AG04450 (cell line): ENCODE measurements around the gene GPNMB. TPM values are rescaled to one million over a fixed set of nuclear protein-coding genes. Genes with fewer than 3 reads are reported as not detected.

Experiments used
- CTCF ChIA-PET: fragments of 300-600, 350-600 bp; formaldehyde crosslinking; extraction: SDS; loops from one replicate; lab custom pipeline; 2022; ENCODE audit warnings: antibody characterized with exemption, inconsistent platforms; lab: Charles Lee
- POLR2A ChIA-PET: fragments of 350-600 bp; formaldehyde crosslinking; extraction: SDS; loops from one replicate; lab custom pipeline; 2021; ENCODE audit warnings: antibody characterized with exemption, inconsistent platforms; lab: Yijun Ruan, JAX
- DNase-seq: peaks from one replicate; pipeline ENCODE4 v3.0.0-alpha.2; 2011; ENCODE audit warnings: low read depth, low spot score
- H3K27ac ChIP-seq: one replicate; pipeline ENCODE4 v1.5.1; 2012; ENCODE audit warnings: low read depth, low read length, control low read depth
- H3K27me3 ChIP-seq: one replicate; pipeline ENCODE4 v1.6.0; 2012; ENCODE audit warnings: low read length; ENCODE audit not compliant: control insufficient read depth, insufficient read depth
- H3K4me3 ChIP-seq: 2 replicates; pipeline ENCODE4 v1.5.1; 2011; ENCODE audit warnings: mild to moderate bottlenecking, low read depth, low read length, control low read depth
- H3K9me3 ChIP-seq: 2 replicates; pipeline ENCODE4 v1.5.1; 2012; ENCODE audit warnings: low read length; ENCODE audit not compliant: control insufficient read depth, insufficient read depth
- polyA plus RNA-seq: library from polyadenylated mRNA; depleted of rRNA; stranded (reverse); fragments of >200 nt; gene quantifications from 2 replicates; pipeline ENCODE4 v1.2.3, GENCODE V29; 2011
- TF ChIP-seq, protein P1 (sequence below): IDR thresholded peaks from 2 replicates; pipeline ENCODE4 v1.5.1; 2011; ENCODE audit warnings: low read depth, low read length, control low read depth, inconsistent platforms

Gene GPNMB
- polyA plus RNA-seq, 1 experiment = 6.8 TPM

DNA sequence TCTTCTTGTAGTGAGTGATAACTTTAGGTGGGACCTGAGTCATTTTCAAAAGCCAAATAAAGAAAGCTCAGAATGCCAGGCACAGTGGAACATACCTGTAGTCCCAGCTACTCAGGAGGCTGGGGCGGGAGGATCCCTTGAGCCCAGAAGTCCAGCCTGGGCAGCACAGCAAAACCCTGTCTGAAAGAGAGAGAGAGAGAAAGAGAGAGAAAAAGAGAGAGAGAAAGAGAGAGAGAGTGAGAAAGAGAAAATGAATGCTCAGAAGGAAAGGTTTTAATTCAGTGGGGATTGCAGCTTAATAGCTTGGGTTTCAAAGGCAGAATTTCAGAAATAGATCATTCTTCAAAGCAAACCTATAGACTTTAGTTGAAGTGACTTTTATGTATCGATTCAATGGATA is 25.7 kb downstream of the GPNMB start:
- no peak overlapping the region for H3K4me3 ChIP-seq
- POLR2A ChIA-PET = interaction anchor here (0.5 kb wide), 1 partner anchor 167 kb away, joined by 3 read pairs; no protein-coding TSS in a partner anchor
- no peak overlapping the region for H3K27ac ChIP-seq
- no peak for DNase-seq
- H3K27me3 ChIP-seq = peaks cover 22% of the 10 kb centered on the region
- CTCF ChIA-PET = interaction anchor here (0.5 to 6.2 kb wide), 39 partner anchors 10 to 449 kb away, joined by 3 to 101 read pairs (median 5); partner anchors contain the start of gene MALSU1
- H3K9me3 ChIP-seq = no peaks in the 10 kb centered on the region
- TF ChIP-seq, protein P1, sequence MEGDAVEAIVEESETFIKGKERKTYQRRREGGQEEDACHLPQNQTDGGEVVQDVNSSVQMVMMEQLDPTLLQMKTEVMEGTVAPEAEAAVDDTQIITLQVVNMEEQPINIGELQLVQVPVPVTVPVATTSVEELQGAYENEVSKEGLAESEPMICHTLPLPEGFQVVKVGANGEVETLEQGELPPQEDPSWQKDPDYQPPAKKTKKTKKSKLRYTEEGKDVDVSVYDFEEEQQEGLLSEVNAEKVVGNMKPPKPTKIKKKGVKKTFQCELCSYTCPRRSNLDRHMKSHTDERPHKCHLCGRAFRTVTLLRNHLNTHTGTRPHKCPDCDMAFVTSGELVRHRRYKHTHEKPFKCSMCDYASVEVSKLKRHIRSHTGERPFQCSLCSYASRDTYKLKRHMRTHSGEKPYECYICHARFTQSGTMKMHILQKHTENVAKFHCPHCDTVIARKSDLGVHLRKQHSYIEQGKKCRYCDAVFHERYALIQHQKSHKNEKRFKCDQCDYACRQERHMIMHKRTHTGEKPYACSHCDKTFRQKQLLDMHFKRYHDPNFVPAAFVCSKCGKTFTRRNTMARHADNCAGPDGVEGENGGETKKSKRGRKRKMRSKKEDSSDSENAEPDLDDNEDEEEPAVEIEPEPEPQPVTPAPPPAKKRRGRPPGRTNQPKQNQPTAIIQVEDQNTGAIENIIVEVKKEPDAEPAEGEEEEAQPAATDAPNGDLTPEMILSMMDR = no peak

DNA sequence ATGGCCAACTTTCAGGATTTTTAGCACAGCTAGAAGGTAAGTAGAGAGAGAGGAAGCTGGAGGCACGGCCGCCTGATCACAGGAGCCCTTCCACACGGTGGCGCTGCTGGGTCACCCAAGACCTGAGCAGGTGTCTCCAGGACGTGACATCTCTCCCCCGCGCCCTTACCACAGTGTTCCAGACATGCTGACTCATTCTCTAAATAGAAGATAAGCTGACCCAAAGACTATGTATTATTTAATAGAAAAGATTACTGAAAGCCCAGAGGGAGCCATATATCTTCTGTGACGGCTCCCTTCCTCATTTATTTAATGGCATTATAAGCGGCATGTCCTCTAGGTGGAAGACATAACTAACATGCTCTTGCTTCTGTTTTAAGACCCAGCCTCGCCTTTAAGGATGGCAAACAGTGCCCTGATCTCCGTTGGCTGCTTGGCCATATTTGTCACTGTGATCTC is 26.6 kb downstream of the GPNMB start:
- no peak overlapping the region for H3K4me3 ChIP-seq
- no peak overlapping the region for H3K27ac ChIP-seq
- ChIA-PET CTCF (interaction anchor here (0.6 to 6.2 kb wide), 56 partner anchors 9 to 448 kb away, joined by 3 to 101 read pairs (median 4); partner anchors contain the start of gene GPNMB), POLR2A (interaction anchor here (1.0 kb wide), 1 partner anchor 440 kb away, joined by 4 read pairs; no protein-coding TSS in a partner anchor)
- TF ChIP-seq, protein P1 = peak; percentile 89
- H3K9me3 ChIP-seq = no peaks in the 10 kb centered on the region
- peak; percentile 81 for DNase-seq
- H3K27me3 ChIP-seq = peaks cover 22% of the 10 kb centered on the region

DNA sequence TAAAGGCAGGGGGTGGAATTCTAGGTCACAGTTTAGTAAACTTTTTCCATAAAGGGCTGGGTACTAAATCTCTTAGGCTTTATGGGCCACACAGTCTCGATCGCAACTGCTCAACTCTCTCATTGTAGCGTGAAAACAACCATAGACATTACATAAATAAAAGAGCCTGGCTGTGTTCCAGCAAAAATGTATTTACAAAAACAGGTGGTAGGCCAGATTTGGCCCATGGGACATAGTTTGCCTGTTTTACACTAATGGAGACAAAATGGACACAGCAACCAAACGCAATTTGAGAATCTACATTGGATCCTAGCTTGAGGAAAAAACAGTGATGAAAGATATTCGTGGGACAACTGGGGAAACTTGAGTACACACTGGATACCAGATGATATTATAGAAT is 29.3 kb downstream of the GPNMB start:
- Histone ChIP-seq H3K27ac (no peak overlapping the region), H3K4me3 (no peak overlapping the region), H3K27me3 (peaks cover 8% of the 10 kb centered on the region), H3K9me3 (no peaks in the 10 kb centered on the region)
- POLR2A ChIA-PET = no interaction called here
- DNase-seq = no peak
- TF ChIP-seq, protein P1 = no peak
- CTCF ChIA-PET = interaction anchor here (0.9 to 3.1 kb wide), 11 partner anchors 9 to 270 kb away, joined by 3 to 20 read pairs (median 4); no protein-coding TSS in a partner anchor

DNA sequence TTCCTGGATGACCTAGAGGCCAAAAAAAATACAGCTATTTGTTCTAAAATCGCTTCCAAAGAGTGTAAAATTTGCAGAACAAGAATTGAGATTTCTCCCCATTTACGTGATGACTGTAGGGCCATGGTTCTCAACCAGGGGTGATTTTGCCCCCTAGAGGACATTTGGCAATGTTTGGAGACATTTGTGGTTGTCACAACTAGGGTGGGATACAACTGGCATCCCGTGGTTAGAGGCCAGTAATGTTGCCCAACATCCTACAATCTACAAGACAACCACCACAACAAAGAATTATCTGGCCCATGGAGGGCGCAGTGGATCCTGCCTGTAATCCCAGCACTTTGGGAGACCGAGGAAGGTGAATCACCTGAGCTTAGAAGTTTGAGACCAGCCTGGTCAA is 29.8 kb downstream of the GPNMB start:
- DNase-seq = no peak
- no peak overlapping the region for H3K4me3 ChIP-seq
- H3K27me3 ChIP-seq = peaks cover 7% of the 10 kb centered on the region
- no peaks in the 10 kb centered on the region for H3K9me3 ChIP-seq
- POLR2A ChIA-PET = no interaction called here
- no peak overlapping the region for H3K27ac ChIP-seq
- TF ChIP-seq, protein P1 = no peak; the same call in none of the 2 replicates
- CTCF ChIA-PET = interaction anchor here (0.8 to 3.1 kb wide), 16 partner anchors 8 to 270 kb away, joined by 3 to 20 read pairs (median 4); no protein-coding TSS in a partner anchor

DNA sequence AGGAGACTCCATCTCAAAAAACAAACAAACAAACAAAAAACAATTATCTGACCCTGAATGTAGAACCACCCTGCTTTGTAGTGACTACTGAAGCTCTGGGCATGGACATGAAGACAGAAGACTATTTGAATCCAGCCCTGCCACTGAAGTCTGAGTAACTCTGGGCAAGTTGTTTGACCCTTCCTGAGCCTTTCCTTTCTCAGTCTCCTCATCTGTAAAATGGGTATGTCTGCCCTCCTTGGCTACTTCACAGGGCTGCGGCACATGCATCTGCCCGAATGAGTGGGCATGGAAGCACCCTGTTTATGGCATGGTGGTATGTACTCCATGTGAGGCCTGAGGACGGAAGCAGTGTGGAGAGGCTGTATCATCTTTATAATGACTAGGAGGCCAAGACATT is 30.4 kb downstream of the GPNMB start:
- Histone ChIP-seq H3K4me3 (no peak overlapping the region), H3K27me3 (peaks cover 5% of the 10 kb centered on the region), H3K27ac (no peak overlapping the region), H3K9me3 (no peaks in the 10 kb centered on the region)
- TF ChIP-seq, protein P1 = no peak; the same call in 1 of the 2 replicates
- no peak for DNase-seq
- ChIA-PET CTCF (interaction anchor here (0.5 to 3.1 kb wide), 21 partner anchors 9 to 246 kb away, joined by 3 to 20 read pairs (median 4); no protein-coding TSS in a partner anchor), POLR2A (no interaction called here)
